Activated CD4-positive, alpha-beta T cell treated with anti-CD3 and anti-CD28 coated beads for 48 hours (primary cell): ENCODE measurements around the gene HSD17B11.
"Not testable (repeated sequence)": the region's sequence is repeated elsewhere in the genome, so short reads cannot be mapped to it uniquely, and the experiment has no call there.

ENCODE experiments used
- DNase-seq: peaks from one replicate; pipeline ENCODE4 v3.0.0-alpha.2; 2020

HSD17B11 gene

DNA sequence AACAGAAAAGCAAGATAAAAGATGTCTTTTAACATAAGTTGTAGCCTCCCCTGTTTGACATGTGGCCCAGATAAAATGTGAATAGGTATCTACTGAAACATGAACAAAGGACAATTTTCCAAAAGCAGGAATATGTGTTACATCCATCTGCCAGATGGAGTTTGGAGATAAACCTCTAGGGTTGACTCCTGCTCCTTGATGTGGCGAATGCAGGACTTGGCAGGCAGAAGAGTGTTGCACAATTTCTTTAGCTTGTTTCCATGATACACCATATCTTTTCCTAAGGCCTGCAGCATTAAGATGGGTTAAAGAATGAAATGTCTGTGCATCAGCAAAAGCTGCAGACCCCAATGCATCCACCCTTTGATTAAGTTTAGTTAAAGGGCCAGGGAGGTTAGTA is 12.7 kb upstream of the HSD17B11 start:
- not testable (repeated sequence) for DNase-seq

DNA sequence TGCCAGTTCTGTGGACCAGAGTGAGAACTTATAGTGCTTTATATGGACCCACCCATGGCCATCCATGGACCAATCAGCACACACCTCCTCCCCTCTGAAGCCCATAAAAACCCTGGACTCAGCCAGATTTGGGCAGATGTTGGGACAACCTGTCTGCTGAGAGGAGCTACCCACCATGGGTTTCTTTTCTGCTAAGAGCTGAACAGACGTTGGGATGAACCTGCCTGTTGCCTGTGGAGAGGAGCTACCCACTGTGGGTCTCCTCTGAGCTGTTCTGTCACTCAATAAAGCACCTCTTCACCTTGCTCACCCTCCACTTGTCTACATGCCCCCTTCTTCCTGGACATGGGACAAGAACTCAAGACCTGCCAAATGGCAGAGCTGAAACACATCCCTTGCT is 9.0 kb upstream of the HSD17B11 start:
- no peak for DNase-seq

DNA sequence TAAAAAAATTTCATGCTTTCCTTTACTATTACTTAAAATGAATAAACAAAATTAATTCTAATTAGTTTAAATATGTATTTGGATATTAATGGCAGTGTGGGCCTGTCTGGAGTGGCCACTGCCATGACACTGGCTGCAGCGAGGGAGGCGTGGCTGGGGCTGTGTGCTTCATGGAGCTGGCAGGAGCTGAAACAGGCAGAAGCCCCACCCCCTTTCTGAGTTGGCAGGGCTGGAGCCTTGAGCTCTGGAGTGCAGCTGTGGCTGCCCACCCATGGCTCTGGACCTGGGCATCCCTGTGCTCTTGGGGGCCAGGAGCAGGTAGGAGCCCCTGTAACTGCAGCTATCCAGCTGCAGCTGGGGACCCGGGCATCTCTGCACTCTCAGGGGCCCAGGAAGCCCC is 8.2 kb upstream of the HSD17B11 start:
- DNase-seq: no peak

DNA sequence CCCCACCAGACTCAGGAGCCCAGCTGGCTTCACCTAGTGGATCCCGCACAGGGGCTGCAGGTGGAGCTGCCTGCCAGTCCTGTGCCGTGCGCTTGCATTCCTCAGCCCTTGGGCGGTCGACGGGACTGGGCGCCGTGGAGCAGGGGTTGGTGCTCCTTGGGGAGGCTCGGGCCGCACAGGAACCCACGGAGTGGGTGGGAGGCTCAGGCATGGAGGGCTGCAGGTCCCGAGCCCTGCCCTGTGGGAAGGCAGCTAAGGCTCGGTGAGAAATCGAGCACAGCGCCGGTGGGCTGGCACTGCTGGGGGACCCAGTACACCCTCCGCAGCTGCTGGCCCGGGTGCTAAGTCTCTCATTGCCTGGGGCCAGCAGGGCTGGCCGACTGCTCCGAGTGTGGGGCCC is 4.9 kb upstream of the HSD17B11 start:
- not testable (repeated sequence) for DNase-seq

DNA sequence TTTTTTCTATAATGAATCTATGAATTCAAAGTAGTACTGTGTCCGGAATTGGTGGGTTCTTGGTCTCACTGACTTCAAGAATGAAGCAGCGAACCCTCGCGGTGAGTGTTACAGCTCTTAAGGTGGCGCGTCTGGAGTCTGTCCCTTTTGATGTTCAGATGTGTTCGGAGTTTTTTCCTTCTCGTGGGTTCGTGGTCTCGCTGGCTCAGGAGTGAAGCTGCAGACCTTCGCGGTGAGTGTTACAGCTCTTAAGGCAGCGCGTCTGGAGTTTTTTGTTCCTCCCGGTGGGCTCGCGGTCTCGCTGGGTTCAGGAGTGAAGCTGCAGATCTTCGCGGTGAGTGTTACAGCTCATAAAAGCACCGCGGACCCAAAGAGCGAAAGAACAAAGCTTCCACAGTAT is 4.1 kb upstream of the HSD17B11 start:
- not testable (repeated sequence) for DNase-seq

DNA sequence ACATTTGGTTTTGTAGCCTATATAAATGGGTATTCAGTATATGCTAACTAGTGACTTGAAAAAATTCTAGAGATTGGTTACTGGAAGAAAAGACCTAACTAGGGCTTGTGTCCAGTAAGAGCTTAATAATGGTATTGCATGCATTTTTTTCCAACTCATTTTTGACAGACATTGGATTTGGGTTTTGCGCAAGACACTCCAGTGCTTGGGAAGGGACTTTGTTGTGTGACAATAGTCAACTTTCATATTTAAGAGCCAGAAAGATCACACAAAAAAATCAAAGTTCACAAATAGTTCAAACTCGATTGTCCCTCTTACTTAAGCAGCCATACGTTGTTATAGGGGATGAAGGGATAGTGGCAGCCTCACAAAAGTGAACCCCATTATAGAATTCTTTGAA is 1.2 kb upstream of the HSD17B11 start:
- no peak for DNase-seq

DNA sequence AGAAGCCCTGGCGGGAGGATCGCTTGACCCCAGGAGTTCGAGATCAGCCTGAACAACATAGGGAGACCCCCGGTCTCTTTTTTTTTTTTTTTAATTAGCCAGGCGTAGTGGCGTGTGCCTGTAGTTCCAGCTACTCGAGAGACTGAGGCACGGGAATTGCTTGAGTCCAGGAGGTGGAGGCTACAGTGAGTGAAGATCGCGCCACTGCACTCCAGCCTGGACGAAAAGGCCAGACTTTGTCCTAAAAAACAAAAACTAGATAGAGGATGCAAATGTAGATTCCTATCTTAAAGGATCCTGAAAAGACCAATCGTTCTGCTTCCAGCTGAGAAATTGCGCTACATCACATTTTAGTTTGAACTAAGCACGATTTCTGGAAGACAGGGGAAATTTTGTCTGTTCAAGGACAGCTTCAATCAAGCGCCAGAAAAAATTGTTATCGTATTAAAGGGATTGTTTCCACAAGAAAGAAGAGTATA is 627 bp upstream of the HSD17B11 start:
- no peak for DNase-seq

DNA sequence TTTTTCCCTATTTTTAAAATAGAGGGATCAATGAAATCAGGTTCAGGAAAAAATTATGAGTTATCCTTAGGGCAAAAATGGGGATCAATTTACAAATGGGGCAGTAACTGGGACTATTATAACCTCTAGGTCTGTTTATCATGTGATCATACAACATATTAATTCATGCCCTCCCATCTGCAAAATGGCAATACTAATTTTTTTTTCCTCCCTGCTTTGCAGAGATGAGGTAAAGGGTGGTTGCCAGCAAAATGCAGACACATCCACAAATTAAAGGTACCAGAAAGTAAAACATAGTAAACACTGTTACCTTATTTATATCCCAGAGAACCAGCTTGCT is 467 bp downstream of the HSD17B11 start:
- DNase-seq: no peak

DNA sequence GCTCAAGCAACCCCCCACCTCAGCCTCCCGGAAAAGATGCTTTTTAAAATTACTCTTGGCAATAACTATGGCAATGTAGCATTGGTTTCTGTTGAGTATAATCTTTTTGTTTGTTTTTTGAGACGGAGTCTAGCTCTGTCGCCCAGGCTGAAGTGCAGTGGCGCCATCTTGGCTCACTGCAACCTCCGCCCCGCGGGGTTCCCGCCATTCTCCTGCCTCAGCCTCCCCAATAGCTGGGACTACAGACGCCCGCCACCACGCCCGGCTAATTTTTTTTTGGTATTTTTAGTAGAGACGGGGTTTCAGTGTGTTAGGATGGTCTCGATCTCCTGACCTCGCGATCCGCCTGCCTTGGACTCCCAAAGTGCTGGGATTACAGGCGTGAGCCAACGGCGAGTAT is 933 bp downstream of the HSD17B11 start:
- DNase-seq: not testable (repeated sequence)

DNA sequence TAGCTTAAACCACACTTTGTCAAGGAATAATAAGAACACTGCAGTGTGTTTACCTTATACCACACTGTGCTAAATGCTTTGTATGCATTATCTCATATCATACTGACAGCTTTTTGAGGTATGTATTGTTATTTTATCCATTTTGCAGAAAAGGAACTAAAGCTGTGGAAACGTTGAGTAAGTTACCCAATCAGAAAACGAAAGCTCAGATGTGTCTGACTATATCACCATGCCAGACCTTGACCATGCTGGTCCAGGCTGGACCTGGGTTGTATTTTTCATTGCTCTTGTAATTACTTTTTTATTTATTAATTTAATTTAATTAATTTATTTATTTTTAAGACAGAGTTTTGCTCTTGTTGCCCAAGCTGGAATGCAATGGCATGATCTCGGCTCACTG is 2.1 kb downstream of the HSD17B11 start:
- no peak for DNase-seq

DNA sequence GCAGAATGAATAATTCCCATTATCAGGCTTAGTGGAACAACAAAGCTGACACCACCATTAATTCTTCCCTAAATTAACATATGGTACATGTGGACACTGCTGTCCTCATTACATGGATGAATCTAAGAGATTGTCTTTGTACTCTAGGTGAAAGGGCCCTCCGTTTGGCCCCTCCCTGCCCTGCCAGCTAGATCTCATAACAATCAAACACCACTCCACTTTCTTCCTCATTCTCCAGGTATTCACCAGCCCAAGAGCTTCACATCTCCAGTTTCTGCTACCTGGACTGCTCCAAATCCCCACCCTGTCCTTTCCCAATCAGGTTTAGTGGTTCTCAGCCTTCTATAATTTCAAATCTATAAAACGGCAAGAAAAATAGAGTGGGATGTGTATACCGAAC is 3.8 kb downstream of the HSD17B11 start:
- DNase-seq: no peak

DNA sequence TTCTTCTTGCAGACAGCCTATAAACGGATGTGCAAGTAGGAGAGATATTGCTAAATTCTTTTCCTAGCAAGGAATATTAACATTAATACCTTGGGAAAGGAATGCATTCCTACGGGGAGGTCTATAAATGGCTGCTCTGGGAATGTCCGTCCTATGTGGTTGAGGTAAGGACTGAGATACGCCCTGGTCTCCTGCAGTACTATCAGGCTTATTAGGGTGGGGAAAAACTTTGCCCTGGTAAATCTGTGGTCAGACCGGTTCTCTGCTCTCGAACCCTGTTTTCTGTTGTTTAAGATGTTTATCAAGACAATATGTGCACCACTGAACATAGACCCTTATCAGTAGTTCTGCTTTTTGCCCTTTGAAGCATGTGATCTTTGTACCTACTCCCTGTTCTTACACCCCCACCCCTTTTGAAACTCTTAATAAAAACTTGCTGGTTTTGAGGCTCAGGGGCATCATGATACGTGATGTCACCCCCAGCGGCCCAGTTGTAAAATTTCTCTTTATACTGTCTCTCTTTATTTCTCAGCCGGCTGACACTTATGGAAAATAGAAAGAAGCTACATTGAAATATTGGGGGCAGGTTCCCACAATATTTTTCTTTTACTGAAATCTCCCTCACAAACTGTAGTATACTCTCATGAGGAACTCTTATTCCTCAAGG is 6.4 kb downstream of the HSD17B11 start:
- DNase-seq: not testable (repeated sequence)

DNA sequence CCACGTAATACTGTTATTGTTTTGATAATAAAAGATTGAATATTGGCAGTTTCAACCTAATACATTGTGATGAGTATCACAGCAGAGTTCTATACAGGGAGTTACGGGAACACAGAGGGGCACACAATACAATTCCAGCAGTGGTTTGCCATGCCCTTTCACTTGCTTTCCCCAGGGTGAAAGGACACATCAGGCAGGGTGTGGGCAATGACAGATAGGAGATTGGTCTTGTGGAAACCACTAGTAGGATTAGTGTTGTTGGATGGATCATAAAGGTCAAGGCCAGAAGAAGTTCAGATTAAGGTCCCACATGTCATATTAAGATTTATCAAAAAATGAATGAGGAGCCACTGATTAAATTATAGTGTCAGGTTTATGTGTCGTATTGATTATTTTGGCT is 8.1 kb downstream of the HSD17B11 start:
- no peak for DNase-seq

DNA sequence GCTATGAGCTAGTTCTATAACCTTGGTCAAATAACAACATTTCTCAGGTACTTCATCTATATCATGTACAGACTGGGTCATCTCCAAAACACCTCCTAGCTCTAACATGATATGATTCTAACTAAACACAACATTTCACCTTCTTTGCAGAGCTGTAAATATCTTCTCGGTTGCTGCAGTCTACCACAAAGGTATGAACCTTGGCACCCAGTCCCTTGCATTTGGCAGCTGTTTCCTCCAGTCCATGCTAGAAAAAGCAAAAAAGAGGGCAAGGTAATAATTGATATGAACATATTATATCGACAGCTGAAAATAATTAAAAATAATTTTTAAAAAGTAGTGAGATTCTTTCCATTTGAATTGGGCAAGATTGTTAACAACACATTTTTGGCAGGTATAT is 8.9 kb downstream of the HSD17B11 start:
- no peak for DNase-seq

DNA sequence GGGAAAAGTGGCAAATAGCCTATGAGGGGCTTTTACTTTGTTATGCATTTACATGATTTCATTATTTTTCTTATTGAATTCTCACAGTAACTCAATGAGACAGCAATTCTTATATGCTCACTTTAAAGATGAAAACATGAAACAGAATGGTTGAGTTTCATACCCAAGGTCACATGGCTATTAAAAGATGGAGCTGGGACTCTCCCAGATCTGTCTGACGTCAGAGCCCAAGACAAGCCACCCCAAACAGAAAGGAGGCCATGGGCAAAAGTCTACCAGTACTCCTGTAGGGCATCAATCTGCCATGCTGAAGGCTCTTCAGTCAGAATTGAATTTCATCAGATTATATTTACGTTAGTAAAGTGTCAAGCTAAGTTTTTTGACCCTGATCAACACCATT is 13.2 kb downstream of the HSD17B11 start:
- DNase-seq: no peak

DNA sequence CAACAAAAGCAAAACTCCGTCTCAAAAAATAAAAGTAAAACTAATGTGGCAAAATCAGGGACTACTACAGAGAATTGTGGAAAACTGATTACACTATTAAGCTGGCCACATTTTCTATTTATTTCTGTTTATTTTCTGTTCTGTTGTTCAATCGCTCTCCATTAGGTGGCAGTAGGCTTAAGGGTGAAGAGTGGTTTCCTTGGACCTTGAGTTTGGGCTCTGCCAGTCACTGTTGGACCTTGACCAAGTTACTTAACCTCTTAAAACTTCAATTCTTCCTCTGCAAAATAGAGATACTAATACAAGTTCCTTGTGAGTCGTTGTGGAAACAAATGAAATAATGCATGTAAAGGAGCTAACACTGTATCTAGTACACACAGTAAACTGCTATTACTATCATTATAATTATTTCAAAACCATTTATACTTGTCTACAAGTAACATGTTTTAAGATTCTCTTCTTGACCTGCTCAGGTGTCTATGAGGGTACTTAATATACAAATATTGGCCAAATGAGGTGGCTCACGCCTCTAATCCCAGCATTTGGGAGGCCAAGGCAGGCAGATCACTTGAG is 15.2 kb downstream of the HSD17B11 start:
- DNase-seq: no peak

DNA sequence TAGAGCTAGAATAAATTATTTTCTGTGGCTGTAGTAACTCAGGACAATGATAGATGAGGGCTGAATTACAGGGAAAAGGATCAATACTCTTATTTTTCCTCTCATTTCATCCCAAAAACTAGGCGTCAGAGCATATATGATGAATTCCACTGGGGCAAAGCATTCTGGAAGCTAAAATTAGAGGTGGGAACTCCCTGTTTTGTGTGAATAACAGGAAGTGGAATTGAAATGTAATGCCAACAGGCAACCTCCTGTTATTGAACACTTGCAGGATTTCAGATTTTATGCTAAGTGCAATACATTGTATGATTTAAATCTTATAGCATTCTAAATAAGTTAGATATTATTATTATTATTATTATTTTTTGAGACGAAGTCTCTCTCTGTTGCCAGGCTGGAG is 20.9 kb downstream of the HSD17B11 start:
- DNase-seq: no peak

DNA sequence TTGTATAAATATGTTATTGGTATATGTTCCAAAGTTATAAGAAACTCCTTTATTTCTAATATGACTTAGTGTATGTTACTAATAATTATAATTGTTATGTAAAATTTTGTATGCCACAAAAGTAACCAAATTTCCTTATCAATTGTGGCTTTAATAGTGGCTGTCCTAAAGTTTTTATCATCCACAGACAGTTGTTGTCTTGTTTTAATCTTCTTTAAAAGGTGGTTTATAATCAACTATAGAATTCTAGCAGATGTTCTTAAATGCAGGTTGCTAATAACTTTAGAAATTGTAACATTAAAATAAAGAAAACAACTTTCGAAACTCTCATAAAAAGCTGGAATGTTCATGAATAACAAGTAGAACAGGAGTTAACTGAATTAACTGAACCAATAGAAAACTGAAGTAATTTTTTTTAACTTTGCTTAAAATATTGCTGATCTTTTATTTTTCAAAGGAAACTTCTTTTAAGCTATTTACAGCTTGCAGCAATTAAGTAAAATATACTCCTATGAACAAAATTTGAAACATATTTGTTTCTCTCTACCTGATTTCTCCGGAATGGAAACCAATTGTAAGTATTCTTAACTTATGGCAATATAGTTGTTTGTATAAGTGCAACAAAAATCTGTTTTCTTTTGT is 24.3 kb downstream of the HSD17B11 start:
- DNase-seq: no peak

DNA sequence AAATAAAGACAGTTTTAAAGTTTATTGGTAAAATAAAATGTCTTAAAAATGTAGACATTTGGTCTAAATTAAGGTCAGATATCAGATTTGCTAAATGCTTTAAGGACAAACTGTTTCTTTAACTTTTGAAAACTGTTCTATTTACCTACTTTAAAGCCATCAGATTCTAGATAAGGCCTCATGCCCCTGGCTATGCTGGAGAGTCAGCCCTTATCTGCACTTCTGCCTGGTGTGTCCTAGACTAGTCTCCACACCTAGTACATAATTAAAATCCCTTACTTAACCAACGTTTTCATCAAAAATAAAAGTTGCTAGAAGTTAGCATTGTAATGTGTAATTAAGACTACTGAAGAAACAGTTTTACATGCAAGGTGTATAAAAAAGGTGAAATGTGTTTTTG is 25.6 kb downstream of the HSD17B11 start:
- no peak for DNase-seq

DNA sequence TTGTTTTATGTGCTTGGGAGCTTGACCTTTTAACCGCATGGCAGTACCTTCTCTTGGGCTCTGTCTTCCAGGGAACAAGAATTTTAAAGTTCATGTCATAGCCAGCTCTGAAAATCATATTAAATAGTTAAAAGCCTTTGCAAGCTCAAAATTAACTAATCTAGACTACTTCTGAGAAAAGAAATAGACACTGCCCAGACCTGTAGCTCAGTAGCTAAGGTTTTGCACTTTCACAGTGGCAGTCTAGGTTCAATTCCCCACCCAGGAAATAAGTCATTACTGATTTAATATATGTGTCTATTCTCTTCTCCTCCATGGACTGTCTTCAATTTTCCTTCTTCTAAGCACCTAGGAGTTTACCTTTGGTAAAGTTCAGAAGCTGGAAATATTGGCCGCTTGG is 27.4 kb downstream of the HSD17B11 start:
- no peak for DNase-seq

DNA sequence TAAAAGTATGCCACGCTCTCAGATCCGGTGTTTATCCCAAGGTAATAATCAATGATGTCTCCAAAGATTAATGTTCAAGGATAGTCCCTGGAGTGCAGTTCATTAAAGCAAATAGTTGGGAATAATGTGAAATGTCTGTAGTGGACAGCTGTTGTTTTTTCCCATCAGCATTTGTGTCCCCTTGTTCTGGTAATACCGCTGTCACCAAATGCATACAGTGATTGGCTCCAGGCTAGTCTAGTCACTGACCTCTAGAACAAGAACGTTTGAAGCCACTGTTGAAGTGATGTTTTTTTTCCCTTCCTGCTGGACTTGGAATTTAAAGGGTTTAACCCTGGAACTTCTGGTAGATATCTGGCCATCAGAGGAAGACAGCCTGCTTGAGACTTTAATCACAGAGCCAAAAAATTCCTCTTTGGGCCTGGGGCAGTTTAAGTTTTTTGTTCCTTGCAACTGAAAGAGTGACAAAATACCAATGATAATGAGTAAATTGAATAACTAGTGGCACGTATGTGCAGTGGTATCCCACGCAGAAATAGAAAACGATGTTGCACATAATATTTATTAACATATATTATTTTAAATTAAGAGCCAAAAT is 30.6 kb downstream of the HSD17B11 start:
- no peak for DNase-seq

DNA sequence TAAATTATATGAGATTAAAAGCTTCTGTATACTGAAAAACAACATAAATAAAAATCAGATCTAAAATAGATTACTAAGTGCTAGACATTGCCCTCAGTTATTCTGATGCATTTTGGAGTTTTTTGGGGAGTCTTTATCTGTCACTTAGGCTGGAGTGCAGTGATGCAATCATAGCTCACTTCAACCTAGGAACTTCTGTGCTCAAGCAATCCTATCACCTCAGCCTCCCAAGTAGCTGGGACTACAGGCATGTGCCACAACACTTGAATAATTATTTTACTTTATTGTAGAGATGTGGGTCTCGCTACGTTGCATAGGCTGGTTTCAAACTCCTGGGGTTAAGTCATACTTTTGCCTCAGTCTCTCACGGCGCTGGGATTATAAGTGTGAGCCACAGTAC is 31.7 kb downstream of the HSD17B11 start:
- no peak for DNase-seq

DNA sequence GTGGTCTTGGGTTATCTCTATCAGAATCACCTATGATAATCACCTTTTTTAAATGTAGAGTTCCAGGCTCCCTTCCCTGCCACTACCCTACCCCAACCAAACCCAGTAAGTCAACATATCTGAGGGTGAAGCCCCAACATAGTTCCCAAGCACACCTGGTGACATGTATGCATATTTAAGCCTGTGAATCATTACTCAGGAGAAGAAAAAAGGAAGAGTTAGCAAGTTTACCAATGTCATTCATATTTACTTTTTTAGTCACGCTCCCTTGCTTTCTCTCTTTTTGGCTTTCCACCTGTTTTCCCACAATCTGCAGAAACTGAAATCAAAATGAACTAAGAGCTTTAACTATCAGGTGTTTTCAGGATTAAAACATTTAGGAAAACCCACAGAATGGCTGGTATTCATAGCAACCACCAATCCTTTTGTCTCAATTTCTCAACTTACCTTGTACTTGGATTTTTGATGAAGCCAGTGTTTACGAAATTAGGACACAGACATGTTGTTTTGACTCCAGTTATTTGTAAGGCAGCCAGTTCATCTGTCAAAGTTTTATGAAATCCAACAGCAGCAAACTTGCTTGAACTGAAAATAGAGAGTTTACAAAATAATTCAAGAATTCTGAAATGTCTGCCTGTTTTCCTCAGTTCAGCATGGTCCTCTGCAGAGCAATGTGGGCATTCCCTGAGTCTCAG is 34.0 kb downstream of the HSD17B11 start:
- DNase-seq: no peak
